NCI-H2171 (cell line): ENCODE results near the gene KAZN.
A peak's percentile ranks its signal among the peaks of the same experiment; 100 is the strongest.

Experiments
- DNase-seq: peaks from one replicate; lab custom pipeline; 2025; lab: John Stamatoyannopoulos, UW

Gene KAZN

DNA sequence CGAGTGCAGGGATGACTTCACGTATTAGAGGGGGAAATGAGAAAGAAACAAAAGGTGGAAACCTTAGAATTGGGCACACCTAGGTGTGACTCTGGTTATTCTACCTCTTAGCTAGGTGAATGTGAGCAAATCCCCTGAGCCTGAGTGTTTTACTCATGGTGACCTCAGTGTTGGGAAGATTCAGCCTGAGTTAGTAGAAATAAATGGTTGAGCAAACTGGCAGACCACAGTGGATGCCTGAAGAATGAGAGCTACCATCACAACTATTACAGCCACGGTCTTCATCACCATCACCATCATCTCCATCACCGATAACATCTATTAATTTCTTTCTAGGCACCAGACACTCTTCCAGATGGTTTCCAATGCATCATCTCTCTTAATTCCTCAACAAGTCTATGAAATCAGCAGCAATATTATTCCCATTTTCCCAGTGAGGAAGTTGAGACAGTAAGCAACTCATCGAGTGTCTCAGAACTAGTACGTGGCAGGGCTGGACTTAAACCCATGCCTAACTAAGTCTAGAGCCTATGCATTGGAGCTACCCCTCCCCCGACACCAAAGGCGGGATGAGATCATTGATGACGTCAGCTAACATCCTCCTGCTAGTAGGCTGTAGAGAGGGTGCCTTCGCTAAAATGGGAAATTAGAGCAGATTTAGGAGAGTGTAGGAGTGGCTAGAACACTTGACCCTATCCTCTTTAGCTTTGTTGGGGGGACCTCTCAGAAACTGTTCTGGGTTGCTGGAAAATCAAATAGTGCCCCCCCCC is 7.9 kb upstream of the KAZN start:
- DNase-seq, result no peak

DNA sequence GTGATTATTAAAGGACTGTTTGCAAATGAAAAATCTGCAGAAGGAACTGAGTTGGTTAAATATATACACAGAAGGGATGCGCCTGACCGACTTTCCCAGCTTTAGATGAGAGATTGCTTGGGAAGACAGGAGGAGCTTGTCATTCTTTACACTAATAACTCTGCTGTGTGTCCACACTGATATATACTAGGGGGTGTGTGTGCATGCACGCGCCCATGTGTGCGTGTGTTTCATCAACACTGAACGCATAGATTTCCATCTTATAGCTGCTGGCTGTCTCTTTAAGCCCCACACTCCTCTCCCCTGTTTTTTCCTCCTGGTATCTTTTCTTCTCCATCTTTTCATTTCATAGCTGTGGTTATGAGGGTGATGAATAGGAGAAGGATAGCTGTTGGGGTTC is 6.9 kb upstream of the KAZN start:
- no peak for DNase-seq

DNA sequence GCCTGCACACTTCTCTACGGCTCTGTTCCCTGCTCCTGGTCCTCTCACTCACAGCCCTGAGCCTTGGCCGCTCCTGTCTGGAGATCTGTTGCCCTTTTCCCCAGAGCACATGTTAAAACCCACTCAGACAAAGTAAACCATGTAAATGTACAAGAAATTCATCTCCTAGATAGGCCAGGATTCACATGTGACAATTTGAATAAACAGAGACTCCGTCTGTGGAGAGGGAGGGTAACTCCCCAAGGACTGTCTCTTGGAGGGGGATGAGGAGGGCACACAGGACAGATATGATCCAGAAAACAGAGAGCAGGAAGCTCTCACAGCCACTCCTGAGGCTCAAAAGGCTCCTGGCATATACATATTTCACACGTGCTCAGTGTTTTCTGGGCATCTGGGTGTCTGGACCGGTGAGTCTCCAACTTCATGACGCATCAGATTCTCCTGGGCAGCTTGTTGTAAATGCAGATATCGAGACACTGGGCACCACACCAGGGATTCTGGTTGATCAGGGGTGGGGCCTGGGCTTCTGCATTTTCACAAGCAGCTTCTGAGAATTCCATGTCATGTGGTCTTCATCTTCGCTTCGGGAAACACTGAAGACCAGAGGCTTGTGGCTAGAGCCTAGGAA is 6.4 kb upstream of the KAZN start:
- no peak for DNase-seq

DNA sequence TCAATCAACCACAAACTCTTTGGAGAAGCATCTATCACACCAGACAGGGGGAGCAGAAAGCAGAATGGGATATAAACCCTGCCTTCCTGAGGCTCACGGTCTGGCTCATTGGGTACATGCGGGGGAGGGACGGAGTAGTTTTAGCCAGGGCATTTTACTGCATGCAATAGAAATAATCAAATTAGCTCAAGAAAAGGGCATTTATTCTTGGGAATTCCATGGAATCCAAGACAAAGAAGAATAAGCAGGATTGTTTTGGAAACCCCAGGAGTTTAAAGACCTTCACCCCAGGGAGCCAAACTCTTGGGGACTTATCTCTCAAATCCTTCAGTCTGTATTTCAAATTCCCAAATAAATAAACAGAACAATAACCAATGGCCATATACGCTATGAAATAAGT is 5.2 kb upstream of the KAZN start:
- no peak for DNase-seq

DNA sequence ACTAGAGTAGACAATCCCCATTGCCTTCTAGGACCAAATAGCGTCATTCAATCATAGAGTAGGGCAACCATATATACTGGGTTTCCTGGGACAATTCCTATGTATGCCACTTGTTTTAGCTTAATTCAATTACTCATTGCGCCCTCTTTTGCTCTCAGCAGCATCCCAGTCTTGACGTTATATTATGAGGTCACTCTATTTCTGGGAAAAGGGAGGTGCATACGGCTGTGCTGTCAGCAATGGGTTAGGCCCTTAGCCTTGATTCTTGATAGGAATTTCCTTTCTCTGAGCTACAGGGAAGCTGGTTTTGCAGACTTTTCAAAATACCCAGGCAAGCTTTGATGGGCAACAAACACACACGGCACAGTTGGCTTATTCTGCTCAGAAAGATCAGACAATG is 4.4 kb upstream of the KAZN start:
- no peak for DNase-seq

DNA sequence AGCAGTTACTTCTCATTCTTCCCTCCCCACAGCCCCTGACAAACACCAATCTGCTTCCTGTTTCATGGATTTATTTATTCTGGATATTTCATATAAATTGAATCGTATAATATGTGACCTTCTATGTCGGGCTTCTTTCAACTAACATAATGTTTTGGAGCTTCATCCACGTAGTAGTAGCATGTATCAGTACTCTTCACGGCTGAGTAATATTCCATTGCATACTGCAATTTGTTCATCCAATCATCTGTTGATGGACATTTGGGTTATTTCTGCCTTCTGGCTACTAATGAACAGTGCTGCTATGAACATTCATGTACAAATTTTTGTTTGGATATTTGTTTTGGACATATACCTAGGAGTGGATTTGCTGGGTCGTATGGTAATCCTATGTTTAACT is 1.9 kb upstream of the KAZN start:
- DNase-seq, result no peak

DNA sequence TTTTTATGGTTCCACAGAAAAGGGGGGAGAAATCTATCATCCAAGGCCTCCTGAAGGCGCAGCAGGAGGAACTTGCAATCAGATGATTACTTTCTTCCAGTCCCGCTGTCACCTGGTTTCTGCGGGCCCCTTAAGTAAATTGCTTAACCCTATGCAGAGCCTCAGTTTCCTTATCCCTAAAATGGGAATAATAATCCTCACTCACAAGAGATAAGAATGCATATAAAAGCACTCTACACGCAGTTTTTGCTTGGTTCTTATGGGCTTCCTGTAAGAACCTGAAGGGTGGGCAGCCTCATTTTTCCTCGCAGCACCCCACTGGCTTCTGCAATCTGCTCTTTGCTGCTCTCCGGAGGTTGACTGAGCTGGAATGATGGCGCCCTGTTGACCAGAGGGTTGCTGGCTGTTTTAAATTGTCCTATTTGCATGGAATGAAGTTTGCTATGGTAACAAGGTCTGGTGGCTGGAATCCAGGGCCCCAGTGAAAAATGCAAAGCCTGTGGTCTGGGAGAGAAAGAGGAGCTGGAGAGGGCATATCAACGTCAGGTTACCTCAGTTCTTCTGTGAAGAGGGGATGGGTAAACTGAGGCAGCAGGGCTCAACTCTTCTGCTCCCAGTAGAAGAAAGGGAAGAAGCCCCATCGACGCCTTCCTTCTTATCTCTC is 1.0 kb upstream of the KAZN start:
- no peak for DNase-seq

DNA sequence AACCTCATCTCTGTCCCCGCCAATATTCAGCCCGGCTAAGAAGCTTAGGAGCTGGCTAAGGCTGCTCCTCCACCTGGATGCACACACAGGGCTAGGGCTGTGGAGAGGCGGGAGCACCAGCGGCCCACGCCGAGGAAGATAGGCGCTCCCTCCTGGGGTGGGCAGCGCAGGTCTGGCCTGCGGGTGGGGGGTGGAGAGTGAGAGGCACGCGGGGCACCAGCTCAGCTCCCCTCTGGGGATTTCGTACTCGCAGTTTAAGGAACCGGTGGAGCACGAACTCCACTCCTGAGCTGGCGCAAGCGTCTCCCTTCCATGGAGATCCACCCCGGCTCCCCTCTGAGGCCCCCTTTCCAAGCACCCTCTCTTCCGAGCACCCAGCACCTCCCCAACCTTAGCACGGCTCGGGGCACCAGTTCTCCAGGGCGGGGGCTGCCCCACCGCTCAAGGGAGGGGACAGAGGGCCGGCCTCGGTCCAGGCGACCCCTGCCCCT is 433 bp upstream of the KAZN start:
- DNase-seq, result no peak

DNA sequence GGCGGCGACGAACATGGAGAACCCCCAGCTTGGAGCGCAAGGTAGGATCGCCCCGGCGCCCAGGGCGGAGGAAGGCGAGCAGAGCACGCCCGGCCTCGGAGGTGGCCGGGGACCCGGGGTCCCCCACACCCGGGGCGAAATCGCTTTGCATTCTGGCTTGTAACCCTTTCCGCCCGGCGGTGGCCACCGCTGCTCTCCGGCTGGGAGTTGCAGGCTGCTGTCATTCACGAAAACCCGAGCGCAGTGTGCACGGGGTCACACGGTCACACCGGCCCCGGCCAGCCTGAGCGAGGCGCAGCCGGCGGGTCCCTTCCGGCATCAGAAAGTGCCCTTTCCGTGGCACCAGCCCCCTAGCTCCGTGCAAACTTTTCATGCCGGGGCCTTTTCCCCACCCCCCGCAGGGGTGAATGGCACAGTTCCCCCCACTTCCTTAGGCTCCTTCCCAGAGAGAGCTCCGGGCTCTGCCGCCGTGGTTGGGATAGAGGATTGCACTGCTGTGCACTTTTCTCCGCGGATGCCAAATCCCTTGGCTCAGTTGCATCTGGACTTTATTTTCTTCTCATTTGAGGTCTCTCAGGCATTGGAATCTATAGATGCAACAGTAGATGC is 802 bp downstream of the KAZN start:
- DNase-seq, result no peak

DNA sequence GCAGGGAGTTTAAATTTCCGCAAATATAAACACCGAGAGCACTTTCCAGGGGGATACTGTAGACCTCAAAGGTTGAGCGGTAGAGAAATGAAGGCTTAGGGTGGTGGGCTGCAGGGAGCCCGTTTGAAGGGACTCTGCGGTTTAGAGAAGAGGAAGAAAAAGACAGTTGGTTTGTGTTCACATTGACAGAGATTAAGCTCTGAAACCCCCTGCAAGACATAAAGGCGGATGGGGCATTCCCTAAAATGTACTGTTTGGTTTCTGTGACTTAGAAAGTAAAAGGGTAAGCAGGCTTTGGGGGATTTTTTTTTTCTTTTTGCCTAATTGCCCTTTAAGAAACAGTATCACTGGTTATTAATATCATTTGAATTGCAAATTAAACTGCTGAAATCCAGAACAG is 1.3 kb downstream of the KAZN start:
- DNase-seq, result no peak

DNA sequence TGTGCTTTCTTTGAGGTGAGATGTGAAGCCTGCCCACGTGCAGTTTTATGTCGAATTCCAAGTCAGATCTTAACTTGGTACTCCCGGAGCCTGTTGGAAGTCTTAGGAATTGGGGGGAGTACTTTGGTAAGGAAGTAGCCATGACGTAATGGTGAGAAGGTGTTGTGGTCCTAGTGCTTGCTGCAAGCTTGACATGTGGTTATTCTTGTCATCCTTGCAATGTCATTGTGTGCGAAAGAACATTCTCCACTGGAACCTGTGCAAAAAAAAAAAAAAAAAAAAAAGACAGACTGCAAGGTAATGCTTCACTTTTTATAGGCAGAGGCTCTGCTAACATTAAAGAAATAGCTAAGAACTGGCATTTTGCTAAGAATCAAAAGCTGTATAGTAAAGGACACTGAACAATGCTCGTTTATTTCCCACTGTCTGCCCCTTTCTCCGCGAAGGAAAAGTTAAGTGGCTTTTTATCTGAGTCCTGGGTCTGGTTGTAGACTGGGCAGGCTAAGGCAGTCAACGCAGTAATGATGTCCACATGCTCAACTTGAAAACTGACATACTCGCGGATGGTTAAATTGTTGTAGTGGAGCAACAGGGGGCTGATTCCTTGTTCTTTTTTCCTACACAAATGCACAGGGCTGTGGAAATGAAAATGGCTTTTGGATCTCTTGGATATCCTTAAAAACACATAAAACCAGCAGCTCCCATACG is 2.1 kb downstream of the KAZN start:
- no peak for DNase-seq

DNA sequence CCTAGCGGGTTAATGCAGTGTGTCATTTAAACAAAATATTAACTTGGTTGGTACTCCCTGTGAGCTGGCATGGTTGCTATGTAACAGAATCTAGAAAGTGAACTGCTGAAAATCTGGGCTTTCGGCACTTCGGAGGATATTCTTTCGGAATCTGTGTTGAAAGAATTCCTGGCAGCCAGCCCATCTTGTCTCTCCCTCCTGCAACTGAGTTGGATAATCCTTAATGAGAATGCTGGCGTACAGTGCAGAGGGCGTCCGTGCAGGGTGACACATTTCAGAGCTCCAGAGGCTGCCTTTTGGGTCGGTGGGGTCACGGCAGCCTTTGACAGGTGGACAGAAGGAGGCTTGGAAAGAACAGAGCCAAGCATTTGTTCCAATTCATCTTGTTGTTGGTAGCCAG is 3.7 kb downstream of the KAZN start:
- peak; percentile 18 for DNase-seq

DNA sequence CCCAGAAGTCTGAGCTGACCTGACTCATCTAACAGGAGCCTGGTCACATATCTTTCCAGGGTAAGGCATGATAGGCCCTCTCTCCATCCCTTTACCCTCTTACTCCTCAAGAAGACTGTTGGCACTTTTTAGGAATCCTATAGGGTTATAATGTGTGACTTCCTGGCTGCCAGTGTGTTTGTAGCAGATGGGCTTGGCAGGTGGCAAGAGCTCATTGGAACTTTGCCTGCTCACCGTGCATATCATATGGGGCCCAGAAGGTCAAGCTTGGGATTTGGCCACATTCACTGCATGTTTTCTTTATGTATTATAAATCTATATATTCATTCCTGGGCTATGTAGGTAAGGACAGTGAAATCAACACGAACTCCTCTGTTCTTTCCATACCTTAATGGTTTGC is 5.2 kb downstream of the KAZN start:
- DNase-seq, result no peak

DNA sequence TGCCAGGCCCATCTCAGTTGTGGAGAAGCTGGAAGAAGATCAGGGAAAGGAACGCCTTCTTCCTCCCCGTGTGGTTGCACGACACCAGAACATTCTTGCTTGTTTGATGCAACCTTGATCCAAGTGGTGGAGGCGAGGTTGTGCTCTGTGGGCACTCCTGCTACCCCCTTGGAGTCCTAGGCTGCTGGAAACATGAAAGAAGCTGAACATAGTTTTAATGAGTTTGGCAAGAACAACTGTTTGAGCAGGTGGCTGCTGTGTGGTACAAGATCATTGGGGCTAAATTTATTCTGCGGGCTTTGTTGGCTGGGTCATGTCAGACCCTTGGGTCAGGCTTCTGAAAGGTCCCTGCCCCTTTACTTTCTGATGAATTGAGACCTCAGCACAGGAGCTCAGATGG is 5.9 kb downstream of the KAZN start:
- no peak for DNase-seq

DNA sequence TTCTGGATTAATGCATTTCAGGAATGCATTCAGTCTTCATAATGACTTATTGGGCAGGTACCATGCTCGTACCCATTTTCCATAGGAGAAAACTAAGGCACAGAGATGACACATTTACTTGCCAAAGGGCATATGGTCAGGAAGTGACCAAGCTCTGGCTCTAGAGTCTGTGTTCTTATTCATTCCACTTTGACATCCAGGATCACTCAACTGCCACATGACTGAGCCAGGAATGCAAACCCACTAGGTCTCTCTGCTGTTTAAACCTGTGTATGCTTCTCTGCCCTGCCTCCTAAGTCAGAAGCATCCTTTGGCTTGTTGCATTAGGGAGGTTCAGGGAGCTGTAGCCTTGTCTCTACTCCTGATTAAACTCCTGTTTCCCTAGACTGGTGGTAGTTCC is 7.5 kb downstream of the KAZN start:
- no peak for DNase-seq

DNA sequence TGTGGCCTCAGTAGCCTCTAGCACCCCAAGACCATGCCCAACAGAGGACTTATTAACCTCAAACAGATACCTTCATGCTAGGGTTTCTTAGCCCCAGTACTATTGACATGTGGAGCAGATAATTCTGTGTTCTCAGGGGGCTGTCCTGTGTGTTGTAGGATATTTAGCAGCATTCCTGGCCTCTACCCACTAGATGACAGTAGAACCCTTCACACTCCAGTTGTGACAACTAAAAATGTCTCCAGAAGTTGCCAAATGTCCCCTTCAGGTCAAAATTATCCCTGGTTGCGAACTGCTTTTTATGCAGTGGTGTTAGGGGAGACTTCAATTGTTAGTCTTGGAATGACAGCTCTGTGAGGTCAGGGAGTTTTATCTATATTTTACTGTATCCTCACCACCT is 8.1 kb downstream of the KAZN start:
- DNase-seq, result no peak

DNA sequence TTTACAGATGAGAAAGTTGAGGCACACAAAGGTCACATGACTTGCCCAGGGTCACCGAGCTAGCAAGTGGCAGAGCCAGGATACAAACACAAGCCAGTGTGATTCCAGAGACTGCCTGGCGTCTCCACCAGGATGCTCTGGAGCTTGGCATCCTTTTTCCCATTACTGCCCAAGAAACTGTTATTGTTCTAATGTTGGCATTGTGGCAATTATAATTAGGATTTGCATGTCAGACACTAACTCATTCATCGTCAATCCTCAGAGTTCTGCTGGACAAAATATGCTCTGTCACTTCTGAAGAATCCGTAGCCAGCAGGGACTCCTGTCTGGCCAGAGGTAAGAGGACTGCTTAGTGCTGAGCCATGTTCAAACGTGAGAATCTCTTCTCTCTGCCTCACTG is 8.8 kb downstream of the KAZN start:
- no peak for DNase-seq

DNA sequence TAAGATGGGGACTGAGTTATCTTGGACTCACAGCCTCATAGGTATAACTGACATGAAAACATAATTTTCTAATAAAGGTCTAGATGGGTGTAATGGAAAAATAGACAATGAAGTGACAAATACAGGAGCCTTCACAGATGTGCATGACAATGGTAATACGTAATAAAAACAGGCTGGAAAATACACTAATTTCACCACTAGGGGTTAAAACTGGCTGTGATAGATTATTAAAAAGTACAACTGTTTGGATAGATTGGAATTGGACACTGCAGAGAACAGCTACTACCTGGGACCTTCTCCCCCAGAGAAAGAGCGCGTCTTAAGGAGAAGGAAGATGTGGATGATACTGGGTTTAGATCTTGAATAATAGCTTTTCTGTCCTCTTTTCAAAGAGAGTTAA is 9.8 kb downstream of the KAZN start:
- DNase-seq, result no peak

DNA sequence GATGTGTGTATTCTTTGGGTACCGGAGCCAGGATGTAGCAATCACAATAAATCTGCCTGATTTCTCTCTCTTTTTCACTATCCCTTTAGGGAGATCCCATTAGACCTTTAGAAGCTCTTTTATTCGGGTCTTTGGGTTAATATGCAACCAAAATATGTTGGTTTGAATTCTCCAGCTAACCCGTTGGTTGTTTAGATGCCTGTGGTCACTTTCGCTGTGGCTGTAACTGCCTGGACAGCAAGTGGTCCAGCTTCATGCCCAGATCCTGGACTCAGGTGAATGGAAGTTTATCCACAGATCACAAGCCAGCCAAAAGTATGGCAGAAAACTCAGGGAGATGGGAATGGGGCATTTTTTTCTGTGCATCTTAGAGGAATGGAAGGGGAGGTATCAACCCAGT is 12.3 kb downstream of the KAZN start:
- no peak for DNase-seq

DNA sequence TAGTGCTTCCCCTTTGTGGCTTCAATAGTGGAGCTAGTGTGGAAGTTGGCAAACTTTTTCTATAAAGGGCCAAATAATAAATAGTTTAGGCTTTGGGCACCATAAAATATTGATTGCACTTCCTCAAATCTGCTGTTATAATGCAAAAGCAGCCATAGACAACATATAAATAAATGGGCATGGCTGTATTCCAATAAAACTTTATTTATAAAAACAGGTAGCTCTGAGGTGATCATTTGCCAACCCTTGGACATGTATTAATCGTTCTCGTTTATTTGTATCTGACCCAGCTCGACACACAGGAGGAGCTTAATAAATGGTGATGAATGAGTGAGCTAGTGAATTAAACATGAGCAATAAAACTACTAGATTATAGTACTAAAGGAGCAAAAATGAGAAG is 13.3 kb downstream of the KAZN start:
- no peak for DNase-seq

DNA sequence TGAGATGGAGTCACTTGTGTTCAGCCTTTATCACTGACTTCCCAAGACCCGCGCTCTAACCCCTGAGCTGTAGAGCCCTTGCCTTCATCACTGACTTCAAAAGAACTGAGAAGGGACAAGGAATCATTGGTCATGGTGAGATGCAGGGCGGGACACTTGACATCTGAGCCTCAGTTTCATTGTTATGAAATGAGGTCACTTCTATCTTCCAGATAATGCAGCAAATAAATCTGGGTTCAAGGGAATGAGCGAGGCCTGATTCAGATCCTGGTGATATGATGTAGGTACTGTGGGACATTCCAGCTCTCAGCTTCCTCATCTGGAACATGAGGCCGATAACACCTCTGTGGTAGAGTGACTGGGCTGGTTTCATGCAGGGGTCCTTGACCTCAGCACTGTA is 13.8 kb downstream of the KAZN start:
- DNase-seq, result no peak

DNA sequence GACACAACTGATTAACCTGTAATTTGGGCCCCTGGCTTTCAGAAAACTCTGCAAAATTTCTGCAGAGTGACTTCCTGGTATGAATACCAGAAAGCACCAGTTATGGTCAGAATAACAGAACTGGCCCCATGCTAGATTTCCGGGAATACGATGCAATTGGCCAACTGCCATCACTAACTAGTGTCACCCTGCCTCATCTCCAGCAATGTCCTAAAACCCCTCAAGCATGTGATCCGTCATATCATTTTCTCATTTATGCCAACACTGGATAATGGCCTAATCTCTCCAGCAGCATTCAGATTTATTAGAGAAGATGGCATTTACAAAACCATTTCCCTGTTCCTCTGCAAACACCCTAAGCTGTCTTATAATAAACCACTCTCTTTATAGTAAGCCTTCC is 15.4 kb downstream of the KAZN start:
- no peak for DNase-seq
